MM.1S (cell line): ENCODE data around the gene TMEM250.

ENCODE experiments used
- EZH2 ChIP-seq: fragments of 300-600 bp; sonication (generic); optimal IDR thresholded peaks from 2 replicates; pipeline ENCODE3; 2017; ENCODE audit warnings: low read depth, mild to moderate bottlenecking, antibody characterized with exemption, low read length, mixed read lengths
- TF ChIP-seq, protein P1 (sequence below): fragments of 300-600 bp; sonication (generic); IDR thresholded peaks from 2 replicates; pipeline ENCODE4 v1.5.1; 2016; ENCODE audit warnings: antibody characterized with exemption, low read length, mixed read lengths

DNA sequence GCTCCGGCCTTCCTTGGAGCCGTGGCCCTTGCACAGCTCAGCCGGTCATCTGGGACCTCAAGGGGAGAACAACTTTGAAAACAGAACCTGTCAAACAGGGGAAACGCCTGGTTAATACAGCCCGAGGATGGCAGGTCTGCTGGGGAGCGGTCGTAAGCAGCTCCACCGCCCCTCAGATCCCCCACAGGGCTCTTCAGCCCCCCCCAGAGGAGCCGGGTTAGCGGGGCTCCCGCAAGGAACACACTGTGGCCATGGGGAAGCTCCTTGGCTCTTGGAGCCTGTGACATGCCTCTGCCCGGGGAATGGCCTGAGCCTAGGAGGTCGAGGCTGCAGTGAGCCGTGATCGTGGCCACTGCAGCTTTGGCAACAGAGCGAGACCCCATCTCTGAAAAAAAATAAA, 6.8 kb downstream of the TMEM250 start:
- TF ChIP-seq, protein P1, sequence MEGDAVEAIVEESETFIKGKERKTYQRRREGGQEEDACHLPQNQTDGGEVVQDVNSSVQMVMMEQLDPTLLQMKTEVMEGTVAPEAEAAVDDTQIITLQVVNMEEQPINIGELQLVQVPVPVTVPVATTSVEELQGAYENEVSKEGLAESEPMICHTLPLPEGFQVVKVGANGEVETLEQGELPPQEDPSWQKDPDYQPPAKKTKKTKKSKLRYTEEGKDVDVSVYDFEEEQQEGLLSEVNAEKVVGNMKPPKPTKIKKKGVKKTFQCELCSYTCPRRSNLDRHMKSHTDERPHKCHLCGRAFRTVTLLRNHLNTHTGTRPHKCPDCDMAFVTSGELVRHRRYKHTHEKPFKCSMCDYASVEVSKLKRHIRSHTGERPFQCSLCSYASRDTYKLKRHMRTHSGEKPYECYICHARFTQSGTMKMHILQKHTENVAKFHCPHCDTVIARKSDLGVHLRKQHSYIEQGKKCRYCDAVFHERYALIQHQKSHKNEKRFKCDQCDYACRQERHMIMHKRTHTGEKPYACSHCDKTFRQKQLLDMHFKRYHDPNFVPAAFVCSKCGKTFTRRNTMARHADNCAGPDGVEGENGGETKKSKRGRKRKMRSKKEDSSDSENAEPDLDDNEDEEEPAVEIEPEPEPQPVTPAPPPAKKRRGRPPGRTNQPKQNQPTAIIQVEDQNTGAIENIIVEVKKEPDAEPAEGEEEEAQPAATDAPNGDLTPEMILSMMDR: no peak
- no peak for TF ChIP-seq EZH2
